Spinal cord (tissue), 10 donors: ENCODE measurements around the gene ANKS1A. TPM values are rescaled to one million over a fixed set of nuclear protein-coding genes. Genes with fewer than 3 reads are reported as not detected.
A peak's percentile ranks its signal among the peaks of the same experiment; 100 is the strongest.
"Not testable (repeated sequence)": the region's sequence is repeated elsewhere in the genome, so short reads cannot be mapped to it uniquely, and the experiment has no call there.

Experiments used
- DNase-seq, 6 donors: peaks; one replicate each; pipeline versions ENCODE4 v3.0.0 to v3.0.0-alpha.2; 2013 to 2015; ENCODE audit warnings: low spot score in 6 of 6, low read depth in 4 of 6
- H3K27ac ChIP-seq: one replicate; pipeline ENCODE4 v1.5.1; 2013; ENCODE audit warnings: low read depth, low read length, control low read depth
- H3K27me3 ChIP-seq: one replicate; pipeline ENCODE4 v1.6.1; 2013; ENCODE audit warnings: low read length; ENCODE audit not compliant: control insufficient read depth, insufficient read depth
- H3K36me3 ChIP-seq: one replicate; pipeline ENCODE4 v1.6.1; 2013; ENCODE audit warnings: low read length; ENCODE audit not compliant: control insufficient read depth, insufficient read depth
- H3K4me1 ChIP-seq: one replicate; pipeline ENCODE4 v1.6.1; 2013; ENCODE audit warnings: low read length; ENCODE audit not compliant: control insufficient read depth, insufficient read depth
- H3K4me3 ChIP-seq: one replicate; pipeline ENCODE4 v1.5.1; 2013; ENCODE audit warnings: low read depth, low read length, control low read depth
- H3K9me3 ChIP-seq: one replicate; pipeline ENCODE4 v1.6.1; 2013; ENCODE audit warnings: low read length; ENCODE audit not compliant: control insufficient read depth, insufficient read depth
- WGBS: methylation state at CpG from one replicate; pipeline ENCODE4 v1.1.5; 2013; ENCODE audit warnings: missing lambda C conversion rate; ENCODE audit not compliant: insufficient coverage; 5-methylcytosine and 5-hydroxymethylcytosine counted together
- polyA plus RNA-seq, 2 donors: library from polyadenylated mRNA; unstranded; fragments of 120-200 nt; gene quantifications; one replicate each; pipeline ENCODE4 v1.2.1, GENCODE V29; 2013; ENCODE audit not compliant: insufficient read length in 2 of 2
- total RNA-seq, 2 donors: library from RNA; depleted of rRNA in 1 of 2; stranded (reverse); fragments of 120-200 nt in 1 of 2; fragments of >200 nt in 1 of 2; gene quantifications; one replicate each; pipeline versions ENCODE4 v1.2.3 to v1.2.4, GENCODE V29; 2013 to 2014
- donor health status: healthy.

ANKS1A gene
- total and polyA plus RNA-seq, 4 donors, result 31.1 to 53.6 (median 42.4) TPM

DNA sequence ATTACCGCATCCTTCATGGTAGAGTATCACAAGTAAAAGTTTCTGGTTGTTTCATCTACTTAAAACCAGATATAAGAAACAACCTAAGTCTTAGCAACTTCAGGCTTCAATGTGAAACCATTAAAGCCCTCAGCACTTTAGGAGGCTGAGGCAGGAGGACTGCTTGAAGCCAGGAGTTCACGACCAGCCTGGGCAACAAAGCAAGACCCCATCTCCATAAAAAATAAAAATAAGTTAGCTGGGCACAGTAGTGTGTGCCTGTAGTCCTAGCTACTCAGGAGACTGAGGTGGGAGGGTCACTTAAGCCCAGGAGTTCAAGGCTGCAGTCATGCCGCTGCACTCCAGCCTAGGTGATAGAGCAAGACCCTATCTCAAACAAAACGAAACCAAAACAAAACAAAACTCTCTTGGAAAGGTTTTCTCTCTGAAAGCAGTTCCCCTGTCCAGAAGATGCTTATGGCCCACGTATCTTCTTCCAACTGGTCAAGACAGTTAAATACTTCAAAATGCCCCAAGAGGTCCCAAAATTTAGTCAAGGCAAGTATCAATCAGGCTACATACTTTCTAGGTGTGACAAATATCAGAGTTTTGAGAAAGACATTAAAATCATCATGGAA, 11.1 kb upstream of the ANKS1A start:
- no peak for DNase-seq

GRCh38 chr6:34884073-34884472, 5.0 kb upstream of the ANKS1A start:
- DNase-seq, H3K4me1 ChIP-seq, H3K9me3 ChIP-seq, H3K27me3 ChIP-seq, H3K36me3 ChIP-seq, H3K27ac ChIP-seq, H3K4me3 ChIP-seq: not testable (repeated sequence)
- WGBS, result no CpG with 5 or more reads among the region's 1 CpG

More for the DNA sequence above, 11.1 kb upstream of the ANKS1A start:
- no peaks in the 10 kb centered on the region for H3K9me3 ChIP-seq
- WGBS, result 100% methylated on average over 3 of the region's 5 CpGs
- no peaks in the 10 kb centered on the region for H3K4me1 ChIP-seq
- peaks cover 19% of the 10 kb centered on the region for H3K36me3 ChIP-seq
- H3K27me3 ChIP-seq, result no peaks in the 10 kb centered on the region
- no peak overlapping the region for H3K27ac ChIP-seq
- no peak overlapping the region for H3K4me3 ChIP-seq

GRCh38 chr6:34884996-34885395, 4.1 kb upstream of the ANKS1A start:
- Histone ChIP-seq H3K27ac (no peak overlapping the region), H3K9me3 (no peaks in the 10 kb centered on the region), H3K4me3 (no peak overlapping the region), H3K27me3 (no peaks in the 10 kb centered on the region), H3K36me3 (peaks cover 2% of the 10 kb centered on the region), H3K4me1 (peaks cover 10% of the 10 kb centered on the region)
- DNase-seq, result no peak
- 90% methylated on average over 2 of the region's 2 CpGs for WGBS

- not testable (repeated sequence) for H3K27ac ChIP-seq, H3K27me3 ChIP-seq, H3K4me3 ChIP-seq, DNase-seq, H3K9me3 ChIP-seq, H3K36me3 ChIP-seq
- H3K4me1 ChIP-seq, result peaks cover 13% of the 10 kb centered on the region
- WGBS, result 91% methylated on average over 15 of the region's 15 CpGs
Observed at GRCh38 chr6:34885837-34886236, 3.2 kb upstream of the ANKS1A start.

DNA sequence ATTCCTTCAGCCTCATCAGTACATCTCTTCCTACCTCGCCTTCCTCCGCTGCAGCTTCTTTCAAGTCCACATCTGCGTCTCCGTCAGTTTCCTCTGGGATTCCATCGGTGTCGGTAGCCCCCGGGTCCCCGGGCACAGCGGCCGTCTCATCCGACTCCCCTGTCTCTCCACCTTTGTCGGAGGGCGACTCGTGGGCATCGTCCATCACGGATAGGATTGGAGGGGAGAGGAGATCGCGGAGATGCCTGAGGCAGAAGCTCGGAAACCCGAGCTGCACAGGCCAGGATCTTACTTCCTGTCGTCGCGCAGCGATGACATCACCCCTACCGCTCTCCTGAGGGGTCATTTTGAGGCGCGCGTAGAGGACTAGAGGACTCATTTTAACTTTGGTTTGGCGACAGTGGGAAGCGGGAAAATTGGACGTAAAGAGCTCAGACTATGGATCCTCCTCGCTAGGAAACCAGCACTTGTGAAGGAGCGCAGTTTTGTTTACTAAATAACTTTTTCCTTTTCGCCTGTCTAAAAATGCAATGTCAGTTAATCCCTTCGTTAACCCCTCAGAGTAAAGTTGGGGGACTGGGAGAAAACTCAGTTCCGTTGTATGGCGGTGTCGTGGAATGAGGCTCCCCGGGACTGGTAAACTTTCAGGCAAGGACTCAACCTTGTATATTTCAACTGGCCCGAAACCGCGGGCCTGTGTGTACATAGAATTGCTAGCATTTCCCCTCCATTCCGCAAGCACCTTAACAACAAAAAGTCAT, 1.1 kb upstream of the ANKS1A start, which contains the start of gene TAF11:
Gene TAF11 (minus strand): TSS at position 290 of the 761 bp plus-strand sequence. CDS start 85 bp downstream, at position 205.
- peaks cover 13% of the 10 kb centered on the region for H3K4me1 ChIP-seq
- WGBS, result 0% methylated on average over 39 of the region's 43 CpGs
- H3K36me3 ChIP-seq, result peaks cover 2% of the 10 kb centered on the region
- no peaks in the 10 kb centered on the region for H3K9me3 ChIP-seq
- peak within 1 kb of the TSS; percentile 92 for H3K27ac ChIP-seq
- peak; percentile 92 to 98 (median 94) for DNase-seq
- no peaks in the 10 kb centered on the region for H3K27me3 ChIP-seq
- peak within 1 kb of the TSS; percentile 87 for H3K4me3 ChIP-seq

DNA sequence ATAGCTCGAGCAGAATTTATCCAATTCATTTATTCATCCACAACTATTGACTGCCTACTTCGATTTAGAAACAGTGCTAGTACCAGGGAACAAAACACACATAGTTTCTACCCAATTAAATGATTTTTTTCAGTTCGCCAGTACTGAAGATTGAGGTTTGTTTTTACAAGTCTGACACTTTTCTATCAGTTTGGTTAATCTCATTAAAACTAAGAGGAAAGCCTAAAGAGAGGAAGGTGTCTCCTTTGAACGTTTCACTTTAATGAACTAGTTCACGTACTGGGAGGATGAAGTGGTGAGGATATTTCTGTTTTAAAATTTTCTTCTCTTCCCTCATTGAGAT, 570 bp upstream of the ANKS1A start:
- H3K9me3 ChIP-seq, result no peaks in the 10 kb centered on the region
- peak overlapping the region; percentile 92 for H3K27ac ChIP-seq
- peak in 1 of 6 donors; percentile 9 for DNase-seq
- 0% methylated on average over 1 of the region's 5 CpGs for WGBS
- peaks cover 13% of the 10 kb centered on the region for H3K4me1 ChIP-seq
- H3K27me3 ChIP-seq, result no peaks in the 10 kb centered on the region
- H3K36me3 ChIP-seq, result peaks cover 2% of the 10 kb centered on the region
- peak overlapping the region; percentile 87 for H3K4me3 ChIP-seq

- Histone ChIP-seq H3K27me3 (no peaks in the 10 kb centered on the region), H3K4me3 (peak overlapping the region; percentile 87), H3K36me3 (peaks cover 2% of the 10 kb centered on the region), H3K27ac (peak overlapping the region; percentile 34), H3K4me1 (peaks cover 13% of the 10 kb centered on the region), H3K9me3 (no peaks in the 10 kb centered on the region)
- DNase-seq, result no peak
- WGBS, result 37% methylated on average over 4 of the region's 7 CpGs
Observed at GRCh38 chr6:34890533-34890925, 1.5 kb downstream of the ANKS1A start.

DNA sequence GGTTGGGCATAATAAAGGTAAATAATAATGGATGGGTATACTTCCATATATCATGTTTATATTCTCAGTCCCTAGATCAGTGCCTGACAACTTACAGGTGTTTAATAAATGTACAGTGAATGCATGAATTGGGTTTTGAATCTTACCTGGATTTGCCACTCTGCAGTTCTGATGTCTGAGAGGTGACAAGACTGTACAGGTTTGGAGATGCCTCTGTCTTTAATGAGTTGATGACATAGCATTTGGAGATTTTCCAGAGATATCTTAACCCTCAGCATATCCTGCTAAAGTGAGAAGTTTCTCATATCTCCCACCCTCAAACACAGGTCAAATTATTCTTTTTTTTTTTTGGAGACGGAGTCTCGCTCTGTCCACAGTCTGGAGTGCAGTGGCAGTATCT, 2.2 kb downstream of the ANKS1A start:
- DNase-seq, result no peak
- Histone ChIP-seq H3K27ac (no peak overlapping the region), H3K9me3 (no peaks in the 10 kb centered on the region), H3K4me1 (peaks cover 13% of the 10 kb centered on the region), H3K4me3 (peak overlapping the region; percentile 0), H3K27me3 (no peaks in the 10 kb centered on the region), H3K36me3 (no peaks in the 10 kb centered on the region)
- 100% methylated on average over 2 of the region's 2 CpGs for WGBS

- H3K27ac ChIP-seq, result no peak overlapping the region
- H3K27me3 ChIP-seq, result no peaks in the 10 kb centered on the region
- H3K36me3 ChIP-seq, result no peaks in the 10 kb centered on the region
- H3K4me1 ChIP-seq, result peaks cover 9% of the 10 kb centered on the region
- no peak overlapping the region for H3K4me3 ChIP-seq
- no peaks in the 10 kb centered on the region for H3K9me3 ChIP-seq
- no peak for DNase-seq
- 100% methylated on average over 1 of the region's 1 CpG for WGBS
Observed at GRCh38 chr6:34894693-34895092, 5.6 kb downstream of the ANKS1A start.

- no peak for DNase-seq
- H3K36me3 ChIP-seq, result no peaks in the 10 kb centered on the region
- H3K4me3 ChIP-seq, result no peak overlapping the region
- no peaks in the 10 kb centered on the region for H3K9me3 ChIP-seq
- H3K27ac ChIP-seq, result no peak overlapping the region
- no peaks in the 10 kb centered on the region for H3K27me3 ChIP-seq
- peaks cover 4% of the 10 kb centered on the region for H3K4me1 ChIP-seq
- 71% methylated on average over 1 of the region's 1 CpG for WGBS
Observed at GRCh38 chr6:34897130-34897529, 8.1 kb downstream of the ANKS1A start.
